Central memory CD4-positive, alpha-beta T cell (primary cell): Measurements from ENCODE around the gene YARS1.
"Not testable (repeated sequence)": the region's sequence is repeated elsewhere in the genome, so short reads cannot be mapped to it uniquely, and the experiment has no call there.

Experiments
- DNase-seq: peaks from one replicate; pipeline ENCODE4 v3.0.0; 2022

The YARS1 gene

GRCh38 chr1:32816676-32817158 lies 441 bp downstream of the YARS1 start:
- DNase-seq = no peak

DNA sequence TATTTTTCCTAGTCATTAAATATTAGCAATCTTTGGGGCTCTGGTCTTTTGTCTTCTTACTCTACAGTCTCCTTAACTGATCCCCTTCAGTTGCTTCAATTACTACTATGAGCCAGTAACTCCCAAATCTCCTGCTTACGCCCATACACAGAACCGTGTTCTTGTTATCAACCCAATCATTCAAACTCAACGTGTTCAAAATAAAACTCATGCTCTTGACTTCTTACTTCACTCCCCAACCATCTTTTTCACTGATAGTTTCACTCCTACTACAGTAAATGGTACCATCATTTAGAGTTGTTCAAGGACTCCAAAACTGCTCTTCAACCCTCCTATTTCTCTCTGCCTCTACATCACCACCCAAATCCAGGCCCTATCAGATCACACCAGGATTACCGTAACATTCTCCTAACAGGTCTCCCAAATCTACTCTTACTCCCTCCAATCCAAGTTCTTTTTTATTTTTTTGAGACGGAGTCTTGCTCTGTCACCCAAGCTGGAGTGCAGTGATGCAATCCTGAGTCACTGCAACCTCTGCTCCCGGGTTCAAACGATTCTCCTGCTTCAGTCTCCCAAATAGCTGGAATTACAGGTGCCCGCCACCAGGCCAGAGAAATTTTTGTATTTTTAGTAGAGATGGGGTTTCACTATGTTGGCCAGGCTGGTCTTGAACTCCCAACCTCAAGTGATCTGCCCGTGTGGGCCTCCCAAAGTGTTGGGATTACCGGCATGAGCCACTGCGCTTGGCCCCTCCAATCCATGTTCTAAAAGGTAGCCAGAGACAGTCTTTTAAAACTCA lies 3.0 kb downstream of the YARS1 start:
- no peak for DNase-seq

- no peak for DNase-seq
These were observed 5.2 kb downstream of the YARS1 start for GRCh38 chr1:32811917-32812316.

DNA sequence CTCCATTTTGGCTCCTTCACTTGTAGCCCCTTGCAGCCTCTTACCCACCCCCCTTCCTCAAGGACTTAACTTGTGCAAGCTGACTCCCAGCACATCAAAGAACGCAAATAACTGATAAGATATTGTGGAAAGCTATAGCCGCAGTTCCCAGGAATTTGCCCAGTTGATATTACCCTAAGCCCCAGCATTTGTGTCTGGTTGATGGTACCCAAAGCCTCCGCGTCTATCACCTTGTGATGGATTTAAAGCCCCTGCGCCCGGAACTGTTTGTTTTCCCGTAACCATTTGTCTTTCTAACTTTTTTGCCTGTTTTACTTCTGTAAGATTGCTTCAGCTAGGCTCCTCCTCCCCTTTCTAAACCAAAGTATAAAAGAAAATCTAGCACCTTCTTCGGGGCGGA lies 5.9 kb downstream of the YARS1 start:
- DNase-seq = no peak

DNA sequence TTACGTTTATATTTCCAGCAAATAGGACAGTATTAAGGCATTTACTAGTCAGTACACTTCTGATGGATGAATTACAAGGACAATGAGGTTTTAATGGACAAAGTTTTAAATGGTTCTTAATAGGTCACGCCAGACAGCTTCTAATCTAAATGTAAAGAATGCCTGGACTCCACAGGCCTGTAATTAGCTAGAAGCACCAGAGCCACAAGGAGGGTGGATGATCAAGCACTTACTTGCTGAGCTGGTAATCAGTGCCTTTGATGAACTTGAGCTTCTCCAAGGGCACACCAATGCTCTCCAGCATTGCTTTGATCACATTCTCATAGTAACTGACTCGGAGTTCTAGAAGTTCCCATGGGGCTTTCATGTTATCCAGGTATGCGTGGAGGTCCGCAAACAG lies 6.8 kb downstream of the YARS1 start:
- DNase-seq = no peak

GRCh38 chr1:32808580-32808979 lies 8.6 kb downstream of the YARS1 start:
- DNase-seq = no peak

DNA sequence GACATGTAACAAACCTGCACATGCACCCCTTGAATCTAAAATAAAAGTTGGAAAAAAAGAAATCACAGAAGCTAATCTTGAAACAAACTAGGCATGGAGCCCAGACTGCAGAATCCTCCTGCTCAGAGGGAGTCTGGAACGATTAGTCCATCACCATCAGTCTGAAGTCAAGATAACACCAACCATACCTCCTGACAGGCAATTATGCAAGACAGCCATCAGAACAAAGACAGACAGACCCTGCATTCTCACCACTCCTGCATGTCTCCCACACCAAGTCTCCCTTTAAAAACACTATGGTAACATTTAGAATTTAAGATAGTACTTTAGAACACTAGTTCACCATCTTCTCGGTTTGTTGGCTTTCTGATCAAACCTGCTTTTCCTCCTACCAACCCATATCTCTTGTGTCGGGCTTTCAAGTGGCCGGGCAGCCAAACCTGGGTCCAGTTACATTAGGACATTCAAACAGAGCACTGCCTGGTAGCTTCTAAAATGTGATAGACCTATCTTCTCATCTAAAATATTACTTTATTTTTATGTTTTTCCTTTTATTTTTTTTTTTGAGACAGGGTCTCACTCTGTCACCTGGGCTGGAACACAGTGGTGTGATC lies 10.1 kb downstream of the YARS1 start:
- no peak for DNase-seq

DNA sequence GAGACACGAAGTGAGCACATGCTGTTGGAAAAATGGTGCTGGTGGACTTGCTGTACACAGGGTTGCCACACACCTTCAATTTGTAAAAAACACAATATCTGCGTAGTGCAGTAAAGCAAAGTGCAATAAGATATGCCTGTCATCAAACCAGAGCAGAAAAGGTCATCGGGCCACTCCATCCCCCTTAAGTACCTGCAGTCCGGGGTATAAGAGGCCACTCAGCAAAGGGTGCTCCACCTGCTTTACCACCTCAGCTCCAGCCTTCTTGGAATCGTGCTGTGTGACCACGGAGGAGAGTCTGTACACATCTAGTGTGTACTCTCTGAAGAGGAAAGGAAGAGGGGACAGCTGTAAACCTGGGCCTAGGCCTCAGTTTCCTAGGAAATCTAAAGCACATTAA lies 10.9 kb downstream of the YARS1 start:
- DNase-seq = no peak

GRCh38 chr1:32804460-32804859 lies 12.7 kb downstream of the YARS1 start:
- DNase-seq = not testable (repeated sequence)

DNA sequence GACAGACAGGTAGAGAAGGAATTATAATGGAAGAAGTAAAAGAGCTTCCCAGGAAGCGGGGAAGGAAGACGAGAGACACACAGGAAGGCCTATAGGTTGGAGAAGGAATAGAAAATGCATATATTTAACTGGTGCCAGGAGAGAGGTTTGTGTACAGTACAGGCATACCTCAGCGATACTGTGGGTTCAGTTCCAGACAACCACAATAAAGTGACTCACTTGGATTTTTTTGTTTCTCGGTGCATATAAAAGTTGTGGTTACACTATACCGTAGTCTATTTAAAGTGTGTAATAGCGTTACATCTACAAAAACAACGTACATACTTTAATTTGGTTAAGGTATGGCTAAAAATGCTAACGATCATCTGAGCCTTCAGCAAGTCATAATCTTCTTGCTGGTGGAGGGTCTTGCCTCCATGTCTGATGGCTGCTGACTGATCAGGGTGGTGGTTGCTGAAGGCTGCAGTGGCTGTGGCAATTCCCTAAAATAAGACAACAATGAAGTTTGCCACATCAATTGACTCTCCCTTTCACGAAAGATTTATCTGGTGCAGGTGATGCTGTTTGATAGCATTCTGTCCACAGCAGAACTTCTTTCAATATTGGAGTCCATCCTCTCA lies 16.0 kb downstream of the YARS1 start:
- DNase-seq = peak; percentile 73

- peak; percentile 68 for DNase-seq
These were observed 18.3 kb downstream of the YARS1 start for GRCh38 chr1:32798679-32799416.

DNA sequence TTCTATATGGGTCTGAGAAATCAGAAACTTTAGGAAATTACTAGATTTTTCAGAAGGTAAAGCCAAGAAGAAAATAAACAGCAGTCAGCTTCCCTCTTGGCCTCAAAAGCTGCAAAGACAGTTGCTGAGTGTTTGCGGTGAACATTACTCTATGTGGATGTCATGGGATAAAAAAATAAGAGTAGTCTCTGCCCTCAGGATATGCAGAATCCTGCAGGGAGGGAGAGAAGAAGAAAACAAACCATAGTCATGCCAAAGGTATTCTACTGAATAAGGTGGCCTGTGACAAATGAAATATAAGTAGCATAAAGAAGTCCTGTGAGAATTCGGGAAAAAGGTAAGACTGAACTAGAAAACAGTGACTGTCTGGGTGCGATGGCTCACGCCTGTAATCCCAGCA lies 19.0 kb downstream of the YARS1 start:
- DNase-seq = no peak

DNA sequence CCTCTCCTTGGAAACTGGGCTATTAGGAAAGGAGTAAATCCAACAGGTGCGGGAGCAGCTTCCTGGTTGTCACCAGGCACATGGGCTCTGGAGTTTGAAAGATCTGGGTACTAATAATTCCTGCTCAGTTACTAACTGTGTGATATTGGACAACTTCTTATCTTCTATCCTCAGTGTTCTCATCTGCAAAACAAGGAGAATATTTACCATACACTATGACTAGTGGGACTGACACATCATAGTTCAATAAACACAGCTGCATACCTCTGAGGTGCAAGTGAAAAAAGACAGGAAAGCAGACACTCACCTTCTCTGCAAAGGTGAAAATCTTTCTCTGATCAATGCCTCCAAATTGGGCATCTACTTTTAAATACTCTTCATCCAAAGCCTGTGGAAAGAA lies 19.7 kb downstream of the YARS1 start:
- DNase-seq = no peak

- not testable (repeated sequence) for DNase-seq
These were observed 21.4 kb downstream of the YARS1 start for GRCh38 chr1:32795763-32796162.

DNA sequence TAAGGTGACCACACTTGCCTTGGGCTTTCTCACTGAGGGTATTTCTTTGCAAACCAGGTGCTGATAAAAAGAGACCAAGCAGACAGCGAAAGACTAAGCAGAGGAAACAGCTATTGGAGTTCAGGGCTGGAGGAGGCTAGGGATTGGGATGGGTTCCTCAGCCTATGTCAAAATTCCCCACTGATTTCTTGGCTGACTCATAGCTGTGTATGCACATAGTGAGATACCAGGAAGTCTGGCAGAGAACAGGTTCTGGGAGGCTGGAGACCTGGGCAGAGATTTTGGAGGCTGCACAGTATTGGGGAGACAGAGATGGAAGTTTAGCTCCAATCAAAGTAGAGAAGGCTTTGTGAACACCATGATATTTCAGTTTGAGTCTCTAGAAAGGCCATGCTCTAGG lies 25.3 kb downstream of the YARS1 start:
- no peak for DNase-seq

DNA sequence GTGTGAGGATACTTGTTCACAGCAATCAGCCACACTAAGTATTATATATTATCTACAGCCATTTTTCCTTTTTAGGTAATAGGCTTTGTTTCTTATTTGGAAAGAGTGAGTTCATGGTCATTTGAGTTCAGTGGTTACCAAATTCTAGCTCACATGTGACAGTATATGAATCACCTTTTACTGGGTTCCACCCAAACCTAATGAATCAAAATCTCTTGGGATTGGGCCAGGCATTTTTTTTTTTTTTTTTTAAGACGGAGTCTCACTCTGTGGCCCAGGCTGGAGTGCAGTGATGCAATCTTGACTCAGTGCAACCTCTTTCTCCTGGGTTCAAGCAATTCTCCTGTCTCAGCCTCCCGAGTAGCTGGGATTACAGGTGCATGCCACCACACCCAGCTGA lies 27.8 kb downstream of the YARS1 start:
- DNase-seq = not testable (repeated sequence)

GRCh38 chr1:32786856-32787255 lies 30.3 kb downstream of the YARS1 start:
- no peak for DNase-seq

GRCh38 chr1:32784817-32785216 lies 32.3 kb downstream of the YARS1 start:
- no peak for DNase-seq

DNA sequence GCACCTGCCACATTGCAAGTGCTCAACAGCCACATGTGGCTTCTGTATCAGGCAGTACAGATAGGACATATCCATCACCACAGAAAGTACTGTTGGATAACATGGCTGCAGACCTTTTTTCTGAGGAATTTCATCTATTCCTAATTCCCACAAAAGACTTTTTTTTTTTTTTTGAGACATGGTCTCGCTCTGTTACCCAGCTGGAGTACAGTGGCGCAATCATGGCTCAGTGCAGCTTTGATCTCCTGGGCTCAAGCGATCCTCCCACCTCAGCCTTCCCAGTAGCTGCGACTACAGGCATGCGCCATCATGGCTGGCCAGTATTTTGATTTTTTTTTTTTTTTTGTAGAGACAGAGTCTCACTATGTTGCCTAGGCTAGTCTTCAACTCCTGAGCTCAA lies 33.3 kb downstream of the YARS1 start:
- DNase-seq = no peak

GRCh38 chr1:32782086-32782485 lies 35.1 kb downstream of the YARS1 start:
- no peak for DNase-seq

DNA sequence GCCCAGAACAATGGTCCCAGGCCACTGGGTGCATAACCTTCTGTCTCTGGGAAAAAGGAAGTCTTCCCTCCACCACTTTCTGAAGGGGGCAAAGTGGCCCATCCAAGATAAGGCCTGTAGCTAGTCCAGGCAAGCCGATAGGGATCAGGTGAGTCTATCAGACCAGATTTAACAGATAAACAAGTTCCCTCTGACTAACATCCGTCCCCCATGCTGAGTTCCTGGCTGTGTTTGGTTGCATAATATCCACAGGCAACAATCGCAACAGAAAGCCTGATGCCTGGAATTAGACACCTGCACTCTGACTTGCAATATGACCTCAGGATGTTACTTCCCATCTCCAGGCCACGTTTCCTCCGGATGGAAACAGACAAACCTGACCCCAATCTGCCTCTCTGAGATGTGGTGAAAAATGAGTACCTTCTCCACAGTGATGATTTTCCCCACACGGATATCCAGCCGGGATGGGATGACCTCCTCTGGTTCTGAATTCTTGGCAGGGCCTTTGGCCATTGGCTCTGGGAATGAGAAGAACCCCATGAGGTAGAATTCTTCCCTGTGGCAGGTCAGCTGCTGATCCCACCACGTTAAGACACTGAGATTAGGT lies 36.4 kb downstream of the YARS1 start:
- DNase-seq = no peak

DNA sequence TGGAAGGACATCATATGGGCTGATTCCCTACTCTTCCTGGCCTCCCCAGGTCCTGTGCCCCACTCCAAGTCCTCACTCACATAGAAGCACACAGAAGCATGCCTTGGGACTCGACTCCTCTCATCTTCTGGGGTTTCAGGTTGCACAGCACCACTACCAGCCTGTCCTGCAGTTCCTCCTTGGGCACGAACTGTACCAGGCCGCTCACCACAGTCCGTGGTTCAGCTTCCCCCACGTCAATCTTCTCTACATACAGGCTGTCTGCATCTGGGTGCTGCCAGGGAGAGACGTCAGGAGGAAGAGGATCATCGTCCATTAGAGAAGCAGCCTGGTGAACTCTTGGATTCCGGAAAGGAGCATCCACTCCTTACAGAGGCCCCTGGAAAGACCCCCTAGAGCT lies 37.2 kb downstream of the YARS1 start:
- no peak for DNase-seq

GRCh38 chr1:32779242-32779641 lies 37.9 kb downstream of the YARS1 start:
- DNase-seq = no peak
